ENCODE measurements around the gene NCBP1.

Gene NCBP1

GRCh38 chr9:97721396-97721795 lies 87.8 kb downstream of the NCBP1 start:
- no peak for DNase-seq

- no peak for DNase-seq
Measured at GRCh38 chr9:97722331-97722730, 88.7 kb downstream of the NCBP1 start.

Data from activated effector memory CD4-positive, alpha-beta T cell treated with Interleukin-2 at 50 U/mL for 16 hours (primary cell).